ENCODE data around the gene MDK.

MDK gene

DNA sequence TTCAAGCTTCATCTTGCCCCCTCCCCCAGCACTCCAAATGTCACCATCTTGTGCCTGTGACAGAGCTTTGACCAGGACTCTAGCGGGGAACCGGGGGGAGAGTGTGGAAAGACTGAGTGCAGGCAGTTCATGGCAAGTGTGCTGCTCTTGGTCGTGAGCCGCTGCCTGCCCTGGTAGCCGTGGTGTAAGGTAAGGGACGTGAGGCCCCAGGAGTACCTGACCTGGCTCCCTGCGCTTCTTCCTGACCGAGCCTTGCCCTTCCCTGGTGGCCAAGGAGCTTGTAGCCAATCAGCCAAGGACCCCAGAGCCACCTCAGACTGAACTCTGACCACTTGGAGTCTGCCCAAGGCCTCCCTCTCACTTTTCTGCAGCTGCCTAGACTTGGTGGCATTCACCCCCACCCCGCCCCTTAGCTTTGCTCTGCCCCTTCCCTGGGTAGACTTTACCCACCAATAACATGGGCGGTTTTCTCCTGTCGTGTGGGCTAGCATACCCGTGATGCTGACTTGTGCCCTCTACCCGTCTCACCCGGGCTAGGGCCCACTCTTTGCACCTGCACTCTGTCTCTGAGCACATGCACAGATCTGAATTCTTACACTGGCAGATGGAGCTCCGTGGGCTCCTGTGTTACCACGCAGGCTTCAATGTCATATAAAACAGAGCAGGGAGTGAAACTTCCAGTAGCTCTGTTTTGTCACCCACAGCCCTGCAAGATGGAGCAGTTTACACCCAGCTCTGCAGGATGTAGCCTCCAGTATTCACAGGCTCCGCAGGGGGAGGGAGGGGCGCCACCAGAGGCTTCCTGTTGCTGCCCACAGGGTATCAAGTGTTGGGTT, 32.7 kb upstream of the MDK start:
- no peak for DNase-seq

DNA sequence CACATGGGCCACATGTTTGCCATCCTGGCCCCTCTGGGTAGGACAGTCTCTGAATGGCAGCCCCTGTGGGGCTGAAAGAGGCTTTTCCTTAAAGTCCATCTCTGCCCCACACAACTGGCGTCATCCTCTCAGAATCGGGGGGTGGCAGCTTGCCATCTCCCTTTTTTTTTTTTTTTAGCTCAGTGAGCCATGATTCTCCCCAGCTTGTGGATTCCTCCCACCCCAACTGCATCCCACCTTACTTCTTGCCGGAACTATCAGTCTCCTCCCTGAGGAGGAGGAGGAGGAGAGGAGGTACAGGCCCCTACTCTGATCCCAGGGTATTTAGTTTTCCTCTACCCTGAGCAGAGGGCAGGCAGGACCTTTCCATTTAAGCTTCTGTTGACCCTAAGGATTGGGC, 30.8 kb upstream of the MDK start:
- no peak for DNase-seq

DNA sequence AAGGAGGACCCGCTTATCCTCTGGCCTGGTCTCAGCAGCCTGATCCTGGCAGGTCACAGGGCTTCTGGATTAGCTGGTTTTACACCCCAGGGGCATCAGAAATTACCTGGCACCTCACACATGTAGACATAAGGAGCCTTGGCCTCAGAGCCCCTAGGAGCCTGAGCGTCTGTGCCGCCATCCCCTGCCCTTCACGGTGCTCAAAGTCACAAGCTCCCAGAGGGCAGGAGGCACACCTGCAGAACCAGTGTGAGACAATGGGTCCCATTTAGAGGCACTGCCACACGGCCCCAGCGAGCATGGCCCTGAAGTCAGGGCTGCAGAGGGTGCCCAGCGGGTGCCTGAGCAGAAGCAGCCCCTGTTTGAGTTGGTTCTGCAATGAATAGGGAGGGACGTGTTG, 30.3 kb upstream of the MDK start:
- DNase-seq, result no peak

GRCh38 chr11:46351606-46352005, 29.9 kb upstream of the MDK start:
- DNase-seq, result no peak

- no peak for DNase-seq
These were observed 29.2 kb upstream of the MDK start for GRCh38 chr11:46352063-46352841.

- DNase-seq, result peak; percentile 55
These were observed 27.8 kb upstream of the MDK start for GRCh38 chr11:46353698-46354097.

DNA sequence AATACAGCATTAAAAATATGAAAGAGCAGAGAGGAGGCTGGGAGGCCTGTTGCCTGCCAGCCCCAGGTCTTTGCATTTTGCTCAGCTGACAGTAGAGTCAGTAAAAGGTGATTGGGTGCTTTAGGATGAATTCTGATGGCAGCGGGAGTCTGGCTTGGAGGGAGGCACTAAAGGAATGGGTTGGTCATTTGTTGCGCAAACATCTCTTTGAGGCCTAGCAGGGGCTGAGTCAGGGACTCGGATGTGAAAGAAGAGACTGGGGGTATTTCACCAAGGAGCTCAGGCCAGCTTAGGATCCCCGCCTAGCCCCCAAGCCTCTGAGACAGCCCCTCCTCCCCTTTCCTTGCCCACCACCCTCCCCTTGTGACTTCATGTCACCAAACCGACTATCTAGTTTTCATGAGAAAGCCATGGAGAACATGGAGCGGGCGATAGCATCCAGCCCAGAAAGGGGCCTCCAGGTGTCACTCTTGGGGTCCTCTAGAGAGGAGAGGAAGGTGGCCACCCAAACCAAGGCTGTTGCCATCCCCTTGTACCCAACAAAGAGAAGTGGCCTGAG, 24.5 kb upstream of the MDK start:
- DNase-seq, result no peak

DNA sequence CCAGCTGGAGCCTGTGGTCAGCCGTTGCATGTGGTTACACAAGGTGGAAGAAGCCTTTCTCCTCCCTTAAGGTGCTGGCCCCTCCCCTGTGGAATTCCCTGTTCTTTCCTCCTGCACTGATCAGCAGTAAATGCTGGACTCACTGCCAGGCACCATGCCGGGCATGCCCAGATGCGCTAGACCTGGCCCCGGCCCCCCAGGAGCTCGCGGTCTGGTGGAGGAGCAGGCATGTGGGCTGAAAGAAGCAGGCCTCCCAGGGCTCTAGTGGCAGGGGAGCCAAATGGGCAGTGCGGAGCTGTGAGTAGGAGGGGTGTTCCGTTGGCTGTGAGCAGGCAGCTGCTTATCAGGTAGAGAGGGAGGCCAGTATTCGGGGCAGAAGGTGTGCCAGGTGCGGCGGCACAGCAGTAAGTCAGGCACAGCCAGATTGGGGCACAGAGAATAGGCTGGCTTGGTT, 24.0 kb upstream of the MDK start:
- DNase-seq, result no peak

DNA sequence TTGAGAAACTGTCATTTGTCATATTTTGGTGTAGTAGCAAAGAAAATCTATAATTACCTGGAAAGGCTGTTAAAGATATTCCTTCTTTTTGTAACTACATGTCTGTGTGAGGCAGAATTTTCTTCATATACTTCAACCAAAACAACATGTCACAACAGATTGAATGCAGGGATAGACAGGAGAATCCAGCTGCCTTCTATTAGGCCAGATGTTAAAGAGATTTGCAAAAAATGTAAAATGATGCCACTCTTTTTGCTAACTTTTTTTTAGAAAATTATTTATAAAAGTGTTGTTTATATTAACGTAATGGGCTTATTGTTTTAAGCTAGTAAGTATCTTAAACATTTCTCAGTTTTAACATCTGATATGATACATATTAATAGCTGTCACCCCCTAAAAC, 21.5 kb upstream of the MDK start:
- DNase-seq, result no peak

- no peak for DNase-seq
These were observed 20.6 kb upstream of the MDK start for GRCh38 chr11:46360878-46361277.

DNA sequence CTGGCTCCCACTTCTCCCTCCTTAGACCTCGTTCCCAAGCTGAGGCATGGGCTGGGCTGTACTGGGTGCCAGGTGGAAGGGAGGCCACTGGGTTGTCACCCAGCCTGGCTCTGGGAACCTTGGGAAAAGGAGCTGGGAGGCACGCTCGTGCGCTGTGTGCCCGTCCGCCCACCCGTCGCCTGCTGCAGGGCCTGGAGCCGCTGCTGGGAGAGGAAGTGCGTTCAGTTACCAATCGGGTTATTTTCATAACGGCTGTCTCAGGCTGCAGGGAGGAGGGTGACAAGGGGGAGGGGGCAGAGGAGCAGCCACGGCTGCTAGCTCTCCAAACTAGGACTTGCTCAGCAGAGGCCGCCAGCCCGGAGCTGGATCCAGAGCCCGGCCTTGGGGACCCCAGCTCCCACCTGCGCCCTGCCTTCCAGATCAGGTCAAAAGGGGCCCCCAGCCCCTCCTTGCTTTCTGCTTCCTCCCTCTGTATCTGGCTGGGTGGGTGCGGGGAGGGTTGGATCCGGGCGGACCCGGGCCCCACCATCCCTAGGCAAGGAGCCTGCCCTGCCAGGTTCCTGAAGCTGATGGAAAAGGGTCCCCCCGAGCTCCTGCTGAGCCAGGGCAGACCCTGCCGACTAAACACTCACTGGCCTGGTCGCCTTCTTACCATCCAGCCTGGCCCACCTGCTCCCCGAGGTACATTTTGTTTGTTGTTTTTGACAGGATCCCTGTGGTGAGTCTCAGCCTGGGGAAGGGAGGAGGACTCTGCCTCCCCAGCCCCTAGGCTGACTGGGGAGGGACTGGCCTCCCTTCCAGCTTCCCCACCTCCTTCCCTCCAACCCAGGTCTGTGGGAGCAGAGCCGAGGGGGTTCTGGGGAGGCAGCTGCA, 19.9 kb upstream of the MDK start:
- DNase-seq, result no peak

- no peak for DNase-seq
These were observed 19.1 kb upstream of the MDK start for GRCh38 chr11:46362156-46363030.

DNA sequence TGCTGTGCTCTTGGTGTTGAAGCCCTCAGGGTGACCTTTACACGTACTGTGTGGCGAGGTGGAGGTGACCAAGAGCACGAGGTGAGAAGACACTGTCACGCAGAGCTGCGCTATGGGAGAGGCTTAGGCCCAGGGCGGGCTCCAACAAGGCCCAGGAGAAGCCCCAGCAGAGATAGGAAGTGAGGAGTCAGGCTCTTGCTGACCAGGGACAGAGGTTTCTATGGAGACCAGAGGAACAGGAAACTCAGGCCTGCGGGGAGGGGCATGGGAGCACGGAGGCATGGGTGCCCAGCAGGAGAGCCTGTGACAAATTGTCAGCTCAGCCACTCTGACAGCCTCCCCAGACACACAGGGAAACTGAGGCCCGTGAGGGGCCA, 18.4 kb upstream of the MDK start:
- DNase-seq, result no peak

GRCh38 chr11:46363455-46364005, 17.9 kb upstream of the MDK start:
- DNase-seq, result no peak

GRCh38 chr11:46364056-46364455, 17.4 kb upstream of the MDK start:
- no peak for DNase-seq

GRCh38 chr11:46364791-46365190, 16.7 kb upstream of the MDK start:
- no peak for DNase-seq

DNA sequence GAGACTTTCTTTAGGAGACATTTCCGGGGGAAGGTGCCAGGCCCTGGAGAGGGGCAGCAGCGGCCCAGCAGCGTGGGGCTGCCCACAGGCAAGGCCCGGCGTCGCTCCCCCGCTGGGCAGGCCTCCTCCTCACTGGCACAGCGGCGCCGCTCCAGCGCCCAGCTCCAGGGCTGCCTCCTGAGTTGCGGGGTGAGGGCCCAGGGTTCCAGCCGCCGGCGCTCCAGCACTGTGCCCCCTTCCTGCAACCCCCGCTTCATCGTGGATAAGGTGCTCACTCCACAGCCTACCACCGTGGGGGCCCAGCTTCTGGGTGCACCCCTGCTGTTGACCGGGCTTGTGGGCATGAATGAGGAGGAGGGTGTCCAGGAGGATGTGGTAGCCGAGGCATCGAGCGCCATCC, 15.2 kb upstream of the MDK start:
- no peak for DNase-seq

- no peak for DNase-seq
These were observed 14.8 kb upstream of the MDK start for GRCh38 chr11:46366661-46367161.

DNA sequence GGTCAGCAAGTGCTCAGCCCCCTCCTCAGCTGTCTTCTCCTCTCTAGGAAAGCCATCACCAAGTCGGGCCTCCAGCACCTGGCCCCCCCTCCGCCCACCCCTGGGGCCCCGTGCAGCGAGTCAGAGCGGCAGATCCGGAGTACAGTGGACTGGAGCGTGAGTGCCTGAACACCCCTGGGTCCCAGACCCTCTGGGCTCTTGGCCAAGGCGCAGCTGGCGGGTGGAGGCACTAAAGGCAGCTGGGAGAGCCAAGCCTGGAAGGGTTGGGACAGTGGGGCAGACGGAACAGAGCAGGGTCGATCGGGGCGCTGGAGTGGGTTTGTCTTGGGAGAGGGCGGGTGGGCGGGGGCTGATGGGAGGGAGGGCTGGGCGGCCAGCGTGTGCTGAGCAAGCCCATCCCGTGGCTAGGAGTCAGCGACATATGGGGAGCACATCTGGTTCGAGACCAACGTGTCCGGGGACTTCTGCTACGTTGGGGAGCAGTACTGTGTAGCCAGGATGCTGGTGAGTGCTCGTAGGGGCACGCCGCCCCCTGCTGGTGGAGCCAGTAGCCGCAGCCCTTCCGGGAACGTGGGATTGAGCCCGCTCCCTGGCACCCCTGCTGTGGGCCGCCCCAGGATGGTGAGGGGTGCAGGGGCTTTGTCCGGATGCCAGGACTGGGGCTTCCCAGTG, 14.1 kb upstream of the MDK start:
- no peak for DNase-seq

GRCh38 chr11:46367916-46368267, 13.6 kb upstream of the MDK start:
- DNase-seq, result no peak
